Mesodermal cell (in vitro differentiated cells): Measurements from ENCODE around the gene HOXA4.
A peak's percentile ranks its signal among the peaks of the same experiment; 100 is the strongest.

Experiments
- H3K27ac ChIP-seq: 2 replicates; pipeline ENCODE4 v1.7.0; 2013; ENCODE audit warnings: mild to moderate bottlenecking, low read depth, low read length, moderate library complexity; ENCODE audit not compliant: severe bottlenecking
- H3K36me3 ChIP-seq: 2 replicates; pipeline ENCODE4 v1.7.1; 2013; ENCODE audit warnings: mild to moderate bottlenecking, low read length, moderate library complexity; ENCODE audit not compliant: control insufficient read depth, insufficient read depth
- H3K4me1 ChIP-seq: one replicate; pipeline ENCODE4 v1.7.1; 2013; ENCODE audit warnings: mild to moderate bottlenecking, low read length; ENCODE audit not compliant: insufficient read depth, control insufficient read depth, poor library complexity, severe bottlenecking
- H3K4me3 ChIP-seq: 2 replicates; pipeline ENCODE4 v1.7.0; 2013; ENCODE audit warnings: low read length, control low read depth, mild to moderate bottlenecking; ENCODE audit not compliant: insufficient read depth, poor library complexity, severe bottlenecking; ENCODE audit errors: extremely low read depth
- H3K9me3 ChIP-seq: 2 replicates; pipeline ENCODE4 v1.7.1; 2013; ENCODE audit warnings: mild to moderate bottlenecking, low read length, moderate library complexity; ENCODE audit not compliant: control insufficient read depth
- WGBS, 2 experiments: methylation state at CpG; one replicate each; pipeline ENCODE4 v1.1.5; 2013; ENCODE audit warnings: missing lambda C conversion rate in 2 of 2; ENCODE audit not compliant: insufficient coverage in 2 of 2; 5-methylcytosine and 5-hydroxymethylcytosine counted together

Gene HOXA4

GRCh38 chr7:27124902-27125689 lies 5.5 kb downstream of the HOXA4 start:
- Histone ChIP-seq H3K27ac (no peak overlapping the region), H3K4me3 (no peak overlapping the region), H3K9me3 (no peaks in the 10 kb centered on the region), H3K36me3 (no peaks in the 10 kb centered on the region), H3K4me1 (peaks cover 2% of the 10 kb centered on the region)
- 13% methylated on average over 4 of the region's 8 CpGs; no CpG with 5 or more reads in 1 of the 2 experiments for WGBS, 2 experiments

- WGBS, 2 experiments: 3 to 4% methylated on average over 33 to 37 of the region's 43 CpGs
- no peak overlapping the region for H3K4me3 ChIP-seq
Measured at GRCh38 chr7:27124096-27124901, 6.3 kb downstream of the HOXA4 start.

GRCh38 chr7:27123477-27124053 lies 7.0 kb downstream of the HOXA4 start:
- Histone ChIP-seq H3K4me3 (no peak overlapping the region), H3K36me3 (no peaks in the 10 kb centered on the region), H3K27ac (no peak overlapping the region), H3K9me3 (no peaks in the 10 kb centered on the region), H3K4me1 (no peaks in the 10 kb centered on the region)
- WGBS, 2 experiments: 5 to 18% methylated on average over 13 to 14 of the region's 26 CpGs

More at GRCh38 chr7:27124096-27124901, 6.3 kb downstream of the HOXA4 start:
- Histone ChIP-seq H3K9me3 (no peaks in the 10 kb centered on the region), H3K27ac (peak overlapping the region; percentile 23), H3K4me1 (no peaks in the 10 kb centered on the region), H3K36me3 (no peaks in the 10 kb centered on the region)

GRCh38 chr7:27123007-27123476 lies 7.5 kb downstream of the HOXA4 start:
- no peaks in the 10 kb centered on the region for H3K9me3 ChIP-seq
- 3 to 5% methylated on average over 5 to 7 of the region's 14 CpGs for WGBS, 2 experiments
- H3K27ac ChIP-seq: peak overlapping the region; percentile 36
- no peaks in the 10 kb centered on the region for H3K4me1 ChIP-seq
- H3K36me3 ChIP-seq: no peaks in the 10 kb centered on the region
- H3K4me3 ChIP-seq: no peak overlapping the region

- no peaks in the 10 kb centered on the region for H3K4me1 ChIP-seq
- 3 to 4% methylated on average over 26 to 28 of the region's 42 CpGs for whole genome bisulfite sequencing, 2 experiments
- H3K9me3 ChIP-seq: no peaks in the 10 kb centered on the region
- H3K36me3 ChIP-seq: no peaks in the 10 kb centered on the region
- H3K27ac ChIP-seq: peak overlapping the region; percentile 36
- H3K4me3 ChIP-seq: no peak overlapping the region
Measured at GRCh38 chr7:27122077-27122910, 8.3 kb downstream of the HOXA4 start.

GRCh38 chr7:27121684-27122076 lies 8.9 kb downstream of the HOXA4 start:
- WGBS, 2 experiments: 17 to 19% methylated on average over 7 of the region's 7 CpGs
- Histone ChIP-seq H3K9me3 (no peaks in the 10 kb centered on the region), H3K36me3 (no peaks in the 10 kb centered on the region), H3K4me3 (no peak overlapping the region), H3K4me1 (no peaks in the 10 kb centered on the region), H3K27ac (no peak overlapping the region)

- peaks cover 5% of the 10 kb centered on the region for H3K4me1 ChIP-seq
- H3K9me3 ChIP-seq: no peaks in the 10 kb centered on the region
- no peak overlapping the region for H3K27ac ChIP-seq
- no peak overlapping the region for H3K4me3 ChIP-seq
- H3K36me3 ChIP-seq: no peaks in the 10 kb centered on the region
- WGBS, 2 experiments: 78% methylated on average over 1 of the region's 1 CpG; no CpG with 5 or more reads in 1 of the 2 experiments
Measured at GRCh38 chr7:27119412-27119911, 11.1 kb downstream of the HOXA4 start.

GRCh38 chr7:27118580-27118979 lies 12.0 kb downstream of the HOXA4 start:
- no peaks in the 10 kb centered on the region for H3K9me3 ChIP-seq
- 11 to 24% methylated on average over 1 to 2 of the region's 3 CpGs for WGBS, 2 experiments
- no peaks in the 10 kb centered on the region for H3K36me3 ChIP-seq
- H3K27ac ChIP-seq: no peak overlapping the region
- H3K4me3 ChIP-seq: no peak overlapping the region
- peaks cover 10% of the 10 kb centered on the region for H3K4me1 ChIP-seq

- Histone ChIP-seq H3K36me3 (no peaks in the 10 kb centered on the region), H3K27ac (no peak overlapping the region), H3K4me3 (no peak overlapping the region), H3K4me1 (peaks cover 10% of the 10 kb centered on the region), H3K9me3 (no peaks in the 10 kb centered on the region)
- WGBS, 2 experiments: 0 to 6% methylated on average over 7 to 10 of the region's 19 CpGs
Measured at GRCh38 chr7:27117887-27118491, 12.6 kb downstream of the HOXA4 start.
